SK-N-SH (cell line): Measurements from ENCODE around the gene FAM240A. TPM values are rescaled to one million over a fixed set of nuclear protein-coding genes. Genes with fewer than 3 reads are reported as not detected.

Experiments
- CTCF ChIA-PET: fragments of 300-600, 350-600 bp; formaldehyde crosslinking; extraction: SDS; loops from one replicate; lab custom pipeline; 2021; lab: Yijun Ruan, JAX
- POLR2A ChIA-PET: fragments of 350-600 bp; sonication (Branson Sonifier 250); formaldehyde crosslinking; extraction: SDS; loops from one replicate; lab custom pipeline; 2020; ENCODE audit warnings: antibody characterized with exemption, inconsistent platforms; lab: Yijun Ruan, JAX
- DNase-seq: peaks from one replicate; pipeline ENCODE4 v3.0.0; 2012
- H2AFZ ChIP-seq: fragments of 200-600 bp; sonication (generic); 2 replicates; pipeline ENCODE4 v1.8.1; 2016; ENCODE audit warnings: antibody characterized with exemption, mild to moderate bottlenecking, low read depth
- H3F3A ChIP-seq: fragments of 200-600 bp; sonication (generic); replicated peaks from 2 replicates; pipeline ENCODE3; 2016; ENCODE audit warnings: antibody characterized with exemption, mild to moderate bottlenecking; ENCODE audit not compliant: insufficient read depth
- H3K27ac ChIP-seq, 2 experiments: fragments of 200-500 bp in 1 of 2; fragments of 200-600 bp in 1 of 2; sonication (Bioruptor generic) in 1 of 2; sonication (generic), shearing (Covaris generic) in 1 of 2; 2 replicates each; pipeline versions ENCODE4 v1.5.1 to v1.6.1; 2014 to 2016; ENCODE audit warnings: low read depth in 2 of 2, inconsistent platforms in 1 of 2, low read length in 1 of 2, mild to moderate bottlenecking in 1 of 2, mixed read lengths in 1 of 2
- H3K27me3 ChIP-seq: fragments of 200-600 bp; sonication (generic), shearing (Covaris generic); 2 replicates; pipeline ENCODE4 v1.6.1; 2016; ENCODE audit warnings: mixed run types; ENCODE audit not compliant: insufficient read depth
- H3K36me3 ChIP-seq, 2 experiments: fragments of 200-500 bp in 1 of 2; fragments of 200-600 bp in 1 of 2; sonication (Bioruptor generic) in 1 of 2; sonication (generic) in 1 of 2; replicated peaks in 1 of 2; 2 replicates each; pipeline versions ENCODE3 to v1.5.1; 2014 to 2016; ENCODE audit warnings: low read length in 1 of 2, mild to moderate bottlenecking in 1 of 2; ENCODE audit not compliant: insufficient read depth in 2 of 2, control insufficient read depth in 1 of 2
- H3K4me1 ChIP-seq, 2 experiments: fragments of 200-500 bp in 1 of 2; fragments of 200-600 bp in 1 of 2; sonication (Bioruptor generic) in 1 of 2; sonication (generic), shearing (Covaris generic) in 1 of 2; 2 replicates each; pipeline versions ENCODE4 v1.5.1 to v1.6.1; 2014 to 2016; ENCODE audit warnings: low read depth in 1 of 2, low read length in 1 of 2, mixed run types in 1 of 2; ENCODE audit not compliant: insufficient read depth in 2 of 2, control insufficient read depth in 1 of 2
- H3K4me2 ChIP-seq: fragments of 200-600 bp; sonication (generic), shearing (Covaris generic); 2 replicates; pipeline ENCODE4 v1.6.1; 2017; ENCODE audit warnings: mixed run types
- H3K4me3 ChIP-seq, 2 experiments: fragments of 200-500 bp in 1 of 2; fragments of 200-600 bp in 1 of 2; sonication (Bioruptor generic) in 1 of 2; sonication (generic), shearing (Covaris generic) in 1 of 2; 2 replicates each; pipeline versions ENCODE4 v1.5.1 to v1.8.1; 2014 to 2016; ENCODE audit warnings: low read depth in 2 of 2, inconsistent platforms in 1 of 2, low read length in 1 of 2, mild to moderate bottlenecking in 1 of 2, mixed read lengths in 1 of 2, moderate library complexity in 1 of 2
- H3K79me2 ChIP-seq: fragments of 200-600 bp; sonication (generic); 2 replicates; pipeline ENCODE4 v1.8.1; 2017; ENCODE audit warnings: mild to moderate bottlenecking; ENCODE audit not compliant: insufficient read depth
- H3K9ac ChIP-seq: fragments of 200-600 bp; sonication (generic); 2 replicates; pipeline ENCODE4 v1.6.1; 2017; ENCODE audit warnings: mixed run types
- H3K9me2 ChIP-seq: fragments of 200-600 bp; sonication (generic); 2 replicates; pipeline ENCODE4 v1.6.1; 2017; ENCODE audit warnings: mixed run types
- H3K9me3 ChIP-seq: fragments of 200-600 bp; sonication (generic); 2 replicates; pipeline ENCODE4 v1.6.1; 2017; ENCODE audit warnings: mixed run types, mild to moderate bottlenecking, moderate library complexity
- H4K20me1 ChIP-seq: fragments of 200-600 bp; sonication (generic); 2 replicates; pipeline ENCODE4 v1.6.1; 2017; ENCODE audit warnings: mild to moderate bottlenecking, mixed run types; ENCODE audit not compliant: insufficient read depth
- EP300 ChIP-seq, 2 experiments: IDR thresholded peaks; 2 replicates each; pipeline versions ENCODE4 v1.4.0 to v1.6.1; 2012; ENCODE audit warnings: borderline replicate concordance in 1 of 2, low read depth in 1 of 2, low read length in 1 of 2
- FOXJ3 ChIP-seq: sonication (generic); formaldehyde crosslinking; IDR thresholded peaks from 2 replicates; pipeline ENCODE4 v1.5.1; 2020; ENCODE audit warnings: mild to moderate bottlenecking, missing genetic modification reagents
- MXI1 ChIP-seq: IDR thresholded peaks from 2 replicates; pipeline ENCODE4 v1.6.1; 2012; ENCODE audit warnings: mild to moderate bottlenecking, low read depth, low read length, improper control_type of control experiment
- NRF1 ChIP-seq: IDR thresholded peaks from 2 replicates; pipeline ENCODE4 v1.6.1; 2012; ENCODE audit warnings: low read depth, mild to moderate bottlenecking, low read length
- RAD21 ChIP-seq: IDR thresholded peaks from 2 replicates; pipeline ENCODE4 v1.6.1; 2012; ENCODE audit warnings: mild to moderate bottlenecking, low read length
- SMC3 ChIP-seq: IDR thresholded peaks from 2 replicates; pipeline ENCODE4 v1.6.1; 2012; ENCODE audit warnings: low read depth, low read length, improper control_type of control experiment
- WGBS: methylation state at CpG from one replicate; pipeline ENCODE4 v1.1.6; 2017; ENCODE audit warnings: low lambda C conversion rate; 5-methylcytosine and 5-hydroxymethylcytosine counted together
- polyA plus RNA-seq, 3 experiments: library from polyadenylated mRNA; depleted of rRNA; stranded (reverse); fragments of >200 nt; gene quantifications; 2 replicates each; pipeline ENCODE4 v1.2.3, GENCODE V29; 2012
- TF ChIP-seq, protein P1 (sequence below): fragments of 200-600 bp; sonication (generic); IDR thresholded peaks from 2 replicates; pipeline ENCODE4 v1.6.1; 2017; ENCODE audit warnings: antibody characterized with exemption, mild to moderate bottlenecking, moderate library complexity
- TF ChIP-seq, protein P2 (sequence below): IDR thresholded peaks from 2 replicates; pipeline ENCODE4 v1.4.0; 2012; ENCODE audit warnings: low read depth, borderline replicate concordance

Gene FAM240A
- polyA plus RNA-seq, 1 of the 3 experiments (the other 2 are of a cell fraction): not detected

DNA sequence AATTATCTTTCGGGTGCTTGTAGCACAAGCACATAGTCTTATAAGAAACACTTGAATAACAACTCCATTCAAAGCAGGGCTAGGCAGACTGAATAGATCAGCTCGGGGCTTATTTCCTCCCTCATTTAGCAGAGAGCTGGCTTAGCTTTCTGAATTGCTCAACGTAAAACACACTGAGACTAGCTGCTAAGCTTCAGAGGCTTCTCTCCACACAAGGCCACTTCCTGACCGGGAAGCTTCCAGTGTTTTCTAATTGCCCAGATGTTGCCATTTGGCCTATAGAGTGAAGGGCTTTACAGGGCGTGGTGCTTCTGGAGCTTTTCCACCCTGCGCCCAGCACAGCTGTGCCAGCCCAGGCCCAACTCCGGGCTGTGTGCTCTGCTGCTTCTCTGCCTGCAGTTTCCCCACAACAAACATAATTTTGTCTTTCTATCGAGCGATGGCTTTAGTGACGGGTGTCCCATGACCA is 16.6 kb downstream of the FAM240A start:
- H3K4me2 ChIP-seq: no peak overlapping the region

DNA sequence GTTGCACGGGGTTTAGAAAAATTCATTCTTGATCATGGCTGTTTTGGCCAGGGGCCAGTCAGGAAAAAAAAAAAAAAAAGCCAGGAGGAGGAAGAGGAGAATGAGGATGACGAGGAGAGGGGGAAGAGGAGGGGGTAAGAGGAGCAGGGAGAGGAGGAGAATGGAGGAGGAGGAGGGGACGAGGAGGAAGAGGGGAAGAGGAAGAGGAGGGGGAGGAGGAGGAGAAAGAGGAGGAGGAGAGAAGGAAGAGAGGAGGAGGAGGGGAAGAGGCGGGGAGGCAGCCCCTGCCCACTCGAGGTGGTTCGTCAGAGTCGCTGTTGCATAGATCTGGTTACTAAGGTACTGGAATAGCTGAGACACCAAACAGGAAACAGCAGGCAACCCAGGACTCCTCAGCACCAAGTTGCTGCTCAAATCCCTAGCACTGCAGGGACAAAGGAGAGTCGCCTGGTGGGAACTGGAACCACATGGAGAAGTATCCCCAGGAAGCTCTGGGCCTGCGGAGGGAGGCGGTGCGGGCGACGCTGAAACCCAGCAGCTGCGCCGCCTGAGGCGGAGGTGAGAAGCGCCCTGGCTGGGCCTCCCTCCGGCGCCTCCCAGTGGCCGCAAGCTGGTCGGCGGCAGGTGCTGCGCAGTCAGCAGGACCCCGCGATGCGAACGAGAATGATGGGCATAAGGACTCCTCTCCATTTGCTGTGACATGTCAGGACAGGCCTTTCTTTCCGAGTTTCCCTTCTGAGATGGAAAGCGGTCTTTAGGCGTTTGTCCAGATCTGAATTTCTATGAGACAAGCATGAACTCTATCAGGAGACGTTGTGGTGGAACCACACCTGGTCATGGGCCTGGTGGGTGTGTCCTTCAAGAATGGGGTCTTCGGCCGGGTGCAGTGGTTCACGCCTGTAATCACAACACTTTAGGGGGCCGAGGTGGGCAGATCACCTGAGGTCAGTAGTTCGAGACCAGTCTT is 17.5 kb downstream of the FAM240A start:
- Histone ChIP-seq H3K4me3 (no peak overlapping the region), H3K36me3 (no peaks in the 10 kb centered on the region), H3K9ac (no peak overlapping the region), H3K9me3 (no peaks in the 10 kb centered on the region), H4K20me1 (no peaks in the 10 kb centered on the region), H3K4me2 (no peak overlapping the region), H3F3A (no peaks in the 10 kb centered on the region), H2AFZ (no peak overlapping the region), H3K79me2 (no peaks in the 10 kb centered on the region), H3K27me3 (no peaks in the 10 kb centered on the region; the same call in 1 of the 2 replicates), H3K4me1 (no peaks in the 10 kb centered on the region), H3K9me2 (no peaks in the 10 kb centered on the region), H3K27ac (no peak overlapping the region)
- DNase-seq: peak; percentile 50
- WGBS: 61% methylated on average over 34 of the region's 36 CpGs
- CTCF ChIA-PET: interaction anchor here (2.2 kb wide), 1 partner anchor 141 kb away, joined by 15 read pairs; no protein-coding TSS in a partner anchor
- no peak for TF ChIP-seq NRF1
- peak; percentile 44 for TF ChIP-seq SMC3
- peak; percentile 26; the same call in 1 of the 2 replicates for TF ChIP-seq RAD21
- TF ChIP-seq, protein P1, sequence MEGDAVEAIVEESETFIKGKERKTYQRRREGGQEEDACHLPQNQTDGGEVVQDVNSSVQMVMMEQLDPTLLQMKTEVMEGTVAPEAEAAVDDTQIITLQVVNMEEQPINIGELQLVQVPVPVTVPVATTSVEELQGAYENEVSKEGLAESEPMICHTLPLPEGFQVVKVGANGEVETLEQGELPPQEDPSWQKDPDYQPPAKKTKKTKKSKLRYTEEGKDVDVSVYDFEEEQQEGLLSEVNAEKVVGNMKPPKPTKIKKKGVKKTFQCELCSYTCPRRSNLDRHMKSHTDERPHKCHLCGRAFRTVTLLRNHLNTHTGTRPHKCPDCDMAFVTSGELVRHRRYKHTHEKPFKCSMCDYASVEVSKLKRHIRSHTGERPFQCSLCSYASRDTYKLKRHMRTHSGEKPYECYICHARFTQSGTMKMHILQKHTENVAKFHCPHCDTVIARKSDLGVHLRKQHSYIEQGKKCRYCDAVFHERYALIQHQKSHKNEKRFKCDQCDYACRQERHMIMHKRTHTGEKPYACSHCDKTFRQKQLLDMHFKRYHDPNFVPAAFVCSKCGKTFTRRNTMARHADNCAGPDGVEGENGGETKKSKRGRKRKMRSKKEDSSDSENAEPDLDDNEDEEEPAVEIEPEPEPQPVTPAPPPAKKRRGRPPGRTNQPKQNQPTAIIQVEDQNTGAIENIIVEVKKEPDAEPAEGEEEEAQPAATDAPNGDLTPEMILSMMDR: peak; percentile 60
- POLR2A ChIA-PET: no interaction called here

More for the DNA sequence above, 16.6 kb downstream of the FAM240A start:
- no peaks in the 10 kb centered on the region for H3F3A ChIP-seq
- DNase-seq: no peak
- H3K36me3 ChIP-seq: no peaks in the 10 kb centered on the region
- no peak overlapping the region for H3K4me3 ChIP-seq
- H3K79me2 ChIP-seq: no peaks in the 10 kb centered on the region
- no peak overlapping the region for H3K27ac ChIP-seq
- H3K9ac ChIP-seq: no peak overlapping the region
- H3K9me3 ChIP-seq: no peaks in the 10 kb centered on the region
- ChIA-PET CTCF (interaction anchor here (0.6 to 2.2 kb wide), 3 partner anchors 35 to 281 kb away, joined by 3 to 15 read pairs (median 4); no protein-coding TSS in a partner anchor), POLR2A (no interaction called here)
- no peak for TF ChIP-seq MXI1
- no peak for TF ChIP-seq EP300 (IDR thresholded peaks at IDR 0.05; ENCODE audit: borderline replicate concordance in 1 of 2, low read depth in 1 of 2, low read length in 1 of 2)
- no peak for TF ChIP-seq RAD21
- TF ChIP-seq, protein P2, sequence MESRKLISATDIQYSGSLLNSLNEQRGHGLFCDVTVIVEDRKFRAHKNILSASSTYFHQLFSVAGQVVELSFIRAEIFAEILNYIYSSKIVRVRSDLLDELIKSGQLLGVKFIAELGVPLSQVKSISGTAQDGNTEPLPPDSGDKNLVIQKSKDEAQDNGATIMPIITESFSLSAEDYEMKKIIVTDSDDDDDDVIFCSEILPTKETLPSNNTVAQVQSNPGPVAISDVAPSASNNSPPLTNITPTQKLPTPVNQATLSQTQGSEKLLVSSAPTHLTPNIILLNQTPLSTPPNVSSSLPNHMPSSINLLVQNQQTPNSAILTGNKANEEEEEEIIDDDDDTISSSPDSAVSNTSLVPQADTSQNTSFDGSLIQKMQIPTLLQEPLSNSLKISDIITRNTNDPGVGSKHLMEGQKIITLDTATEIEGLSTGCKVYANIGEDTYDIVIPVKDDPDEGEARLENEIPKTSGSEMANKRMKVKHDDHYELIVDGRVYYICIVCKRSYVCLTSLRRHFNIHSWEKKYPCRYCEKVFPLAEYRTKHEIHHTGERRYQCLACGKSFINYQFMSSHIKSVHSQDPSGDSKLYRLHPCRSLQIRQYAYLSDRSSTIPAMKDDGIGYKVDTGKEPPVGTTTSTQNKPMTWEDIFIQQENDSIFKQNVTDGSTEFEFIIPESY: no peak
- no peak for TF ChIP-seq SMC3
- no peak for TF ChIP-seq FOXJ3
- H2AFZ ChIP-seq: no peak overlapping the region
- no peaks in the 10 kb centered on the region; the same call in 1 of the 2 replicates for H3K27me3 ChIP-seq
- H3K9me2 ChIP-seq: no peaks in the 10 kb centered on the region
- no peaks in the 10 kb centered on the region for H4K20me1 ChIP-seq
- 64% methylated on average over 10 of the region's 10 CpGs for WGBS
- no peaks in the 10 kb centered on the region for H3K4me1 ChIP-seq
